K562 treated with DMSO at 1 percent for 4 hours (cell line): ENCODE data around the gene ZNF317. TPM values are rescaled to one million over a fixed set of nuclear protein-coding genes. Genes with fewer than 3 reads are reported as not detected.

Source experiments
- total RNA-seq: library from RNA; unstranded; fragments of 300-600 nt; gene quantifications from 2 replicates; pipeline ENCODE4 v1.2.3, GENCODE V29; 2022; ENCODE audit not compliant: insufficient read depth

ZNF317 gene
- total RNA-seq: 18.9 and 23.6 TPM in 2 replicates

DNA sequence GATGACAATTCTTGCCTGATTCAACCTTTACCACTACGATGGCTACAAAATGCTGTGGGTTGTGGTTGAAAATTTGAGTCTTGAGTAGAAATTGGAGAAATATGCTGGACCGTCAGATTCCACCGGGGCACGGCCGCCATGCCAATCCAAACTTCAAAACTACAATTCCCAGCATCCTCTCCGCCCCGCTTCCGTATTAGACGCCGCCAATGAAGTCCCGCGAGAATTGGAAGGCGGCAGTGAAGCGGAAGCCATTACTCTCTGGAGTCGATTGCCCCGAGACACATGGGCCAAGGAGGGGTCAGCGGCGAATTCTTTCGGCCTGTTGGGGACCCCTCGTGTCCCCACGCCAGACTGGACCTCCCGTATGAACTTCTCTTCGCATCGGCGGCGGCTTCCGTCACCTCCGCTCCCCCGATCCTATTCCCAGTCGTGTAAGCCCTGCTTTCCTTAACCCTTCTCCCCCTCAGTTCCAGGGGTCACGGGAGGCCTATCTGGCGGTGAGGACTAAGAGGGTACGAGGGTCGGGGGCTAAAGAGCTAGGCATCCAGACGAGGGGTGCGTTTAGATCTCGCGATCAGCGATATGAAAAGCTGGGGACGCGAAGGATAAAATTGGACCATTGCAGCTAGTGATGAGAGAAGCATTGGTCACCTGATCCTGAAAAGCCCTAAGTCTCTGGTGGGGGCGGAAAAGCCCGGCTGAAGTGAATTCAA lies at the start of gene ZNF317:
Gene ZNF317, plus strand, starts transcription at position 239 of the 716 bp plus-strand sequence. CDS start 15,620 bp downstream, outside the sequence.

DNA sequence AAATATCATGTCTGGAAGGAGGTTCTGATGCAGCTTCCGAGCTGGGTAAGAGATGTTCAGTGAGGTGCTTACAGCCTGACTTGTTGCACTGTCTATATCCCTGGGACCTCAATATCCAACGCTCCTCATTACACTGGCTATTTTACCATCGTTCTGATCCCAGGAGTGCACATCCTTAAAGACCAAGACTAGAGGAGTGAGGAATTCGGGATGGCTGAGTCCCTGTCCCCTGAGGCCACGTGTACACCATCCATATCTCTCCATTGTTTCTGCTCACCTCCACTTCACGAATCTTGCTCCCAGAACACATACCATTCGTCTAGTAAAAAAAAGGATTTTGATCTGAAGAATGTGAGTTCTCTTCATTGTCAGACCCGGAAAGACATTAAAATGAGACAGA lies 32.8 kb upstream of the ZNF317 start, which contains the start of gene OR7G2:
Gene OR7G2, minus strand, starts transcription at position 101 of the 400 bp plus-strand sequence. CDS start 4,232 bp downstream, outside the sequence.

DNA sequence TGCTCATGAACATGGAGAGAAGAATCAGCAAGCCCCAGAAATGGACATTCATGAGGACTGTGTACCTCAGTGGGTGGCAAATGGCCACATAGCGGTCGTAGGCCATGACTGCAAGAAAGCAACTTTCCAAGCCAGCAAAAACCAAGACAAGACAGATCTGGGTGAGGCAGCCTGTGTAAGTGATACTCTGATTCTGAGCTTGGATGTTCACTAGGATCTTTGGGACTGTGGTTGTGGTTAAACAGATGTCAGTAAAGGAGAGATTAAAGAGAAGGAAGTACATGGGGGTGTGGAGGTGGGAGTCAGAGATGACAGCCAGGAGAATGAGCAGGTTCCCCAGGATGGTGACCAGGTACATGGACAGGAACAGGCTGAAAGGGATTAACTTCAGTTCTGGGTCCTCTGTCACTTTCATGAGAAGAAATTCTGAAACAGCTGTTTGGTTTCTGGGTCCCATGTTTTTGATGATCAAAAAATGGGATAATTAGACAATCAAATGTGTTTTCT lies 24.8 kb upstream of the ZNF317 start, which contains the start of gene OR7G1:
Gene OR7G1, minus strand, starts transcription at position 457 of the 507 bp plus-strand sequence. Its CDS starts 0 bp downstream, at position 457.

DNA sequence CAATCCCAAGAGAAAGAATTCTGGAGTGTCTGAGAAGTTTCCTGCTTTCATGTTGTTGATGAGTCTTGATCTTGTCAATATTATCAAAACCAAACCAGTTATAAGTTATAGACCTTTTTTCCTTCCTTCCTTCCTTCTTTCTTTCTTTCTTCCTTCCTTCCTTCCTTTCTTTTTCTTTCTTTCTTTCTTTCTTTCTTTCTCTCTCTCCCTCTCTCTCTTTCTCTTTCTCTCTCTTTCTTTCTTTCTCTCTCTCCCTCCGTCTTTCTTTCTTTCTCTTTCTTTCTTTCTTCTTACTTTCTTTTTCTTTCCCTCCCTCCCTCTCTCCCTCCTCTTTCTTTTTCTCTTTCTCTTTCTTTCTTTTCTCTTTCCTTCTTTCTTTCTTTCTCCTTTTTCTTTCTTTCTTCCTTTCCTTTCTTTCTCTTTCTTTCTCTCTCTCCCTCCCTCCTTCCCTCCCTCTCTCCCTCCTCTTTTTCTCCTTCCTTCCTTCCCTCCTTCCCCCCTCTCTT lies 13.2 kb upstream of the ZNF317 start, which contains the start of gene OR7G3:
Gene OR7G3, minus strand, starts transcription at position 51 of the 506 bp plus-strand sequence. Its CDS starts 0 bp downstream, at position 51.

DNA sequence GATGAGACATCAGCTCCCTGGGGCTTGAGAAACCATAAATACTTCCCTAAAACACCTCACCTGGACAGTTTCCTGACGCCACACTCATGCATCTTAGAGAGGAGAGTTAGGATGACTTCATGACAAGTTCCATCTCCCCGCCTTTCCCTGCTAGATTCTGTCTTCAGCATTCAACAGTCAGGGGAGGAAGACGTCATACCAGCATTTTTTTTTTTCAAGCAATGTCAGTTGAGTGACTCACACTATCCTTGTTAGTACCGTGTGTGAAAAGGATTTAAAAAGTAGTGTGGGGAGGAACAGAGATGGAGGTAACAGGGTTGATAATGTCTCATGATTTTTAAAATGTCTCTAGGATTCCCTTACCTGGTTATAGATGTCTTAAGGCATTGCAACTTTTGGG lies 38.7 kb downstream of the ZNF317 start, which contains the start of gene OR7D2:
Gene OR7D2, plus strand, starts transcription at position 79 of the 400 bp plus-strand sequence. CDS start 6,803 bp downstream, outside the sequence.

Other genes with a start within 250 kb of the ZNF317 start
- not detected in 2 replicates for gene MUC16, start 130.0 kb upstream of the ZNF317 start, total RNA-seq
- not detected in 2 replicates for gene OR1M1, start 53.3 kb upstream of the ZNF317 start, total RNA-seq
- not detected in 2 replicates for gene OR7G2, start 32.9 kb upstream of the ZNF317 start, total RNA-seq
- not detected in 2 replicates for gene OR7G1, start 24.6 kb upstream of the ZNF317 start, total RNA-seq
- not detected in 2 replicates for gene OR7G3, start 13.4 kb upstream of the ZNF317 start, total RNA-seq
- 0.85 and 0.87 TPM in 2 replicates for gene OR7D2, start 38.6 kb downstream of the ZNF317 start, total RNA-seq
- not detected in 2 replicates for gene OR7D4, start 79.2 kb downstream of the ZNF317 start, total RNA-seq
- not detected in 2 replicates for gene OR7E24, start 110.5 kb downstream of the ZNF317 start, total RNA-seq
- 0.98 and 3.8 TPM in 2 replicates for gene ZNF699, start 169.4 kb downstream of the ZNF317 start, total RNA-seq
- 8.3 and 8.8 TPM in 2 replicates for gene ZNF559, start 183.8 kb downstream of the ZNF317 start, total RNA-seq
- 0.97 and 1.9 TPM in 2 replicates for gene ZNF177, start 222.6 kb downstream of the ZNF317 start, total RNA-seq